WTC11 (cell line): ENCODE results near the gene C5orf58. TPM values are rescaled to one million over a fixed set of nuclear protein-coding genes. Genes with fewer than 3 reads are reported as not detected.

ENCODE experiments used
- ATAC-seq: fragments of 200-7000 bp; cut with Tn5 transposase; 2 replicates; pipeline ENCODE4 v1.10.0; 2021; ENCODE audit warnings: mild to moderate bottlenecking, moderate library complexity
- CTCF ChIA-PET: fragments of 300-600 bp; sonication (Branson Sonifier 250); formaldehyde crosslinking; loops from one replicate; lab custom pipeline; 2021; ENCODE audit warnings: antibody characterized with exemption; lab: Charles Lee
- POLR2A ChIA-PET: fragments of 350-600 bp; sonication (Branson Sonifier 250); formaldehyde crosslinking; loops from one replicate; lab custom pipeline; 2021; ENCODE audit warnings: antibody characterized with exemption; lab: Charles Lee
- DNase-seq: peaks from one replicate; pipeline ENCODE4 v3.0.0; 2021; ENCODE audit warnings: low spot score
- H3K27ac Mint-ChIP-seq: 2 replicates; pipeline ENCODE4 v1.8.0; 2021; ENCODE audit warnings: mixed read lengths
- H3K27me3 Mint-ChIP-seq: 2 replicates; pipeline ENCODE4 v1.8.0; 2021; ENCODE audit warnings: low read depth, mild to moderate bottlenecking, moderate library complexity, mixed read lengths
- H3K36me3 Mint-ChIP-seq: 2 replicates; pipeline ENCODE4 v1.8.0; 2021; ENCODE audit warnings: mixed read lengths
- H3K4me1 Mint-ChIP-seq: 2 replicates; pipeline ENCODE4 v1.8.0; 2022; ENCODE audit warnings: mixed read lengths
- H3K4me3 Mint-ChIP-seq: 2 replicates; pipeline ENCODE4 v1.8.0; 2021; ENCODE audit warnings: mild to moderate bottlenecking, moderate library complexity, mixed read lengths
- H3K9me3 Mint-ChIP-seq: 2 replicates; pipeline ENCODE4 v1.8.0; 2021; ENCODE audit warnings: mixed read lengths
- ARID4B ChIP-seq: sonication (generic); formaldehyde crosslinking; IDR thresholded peaks from 2 replicates; pipeline ENCODE4 v1.8.0; 2023; ENCODE audit warnings: missing genetic modification reagents, mild to moderate bottlenecking, borderline replicate concordance
- ATF1 ChIP-seq: sonication (generic); formaldehyde crosslinking; IDR thresholded peaks from 2 replicates; pipeline ENCODE4 v1.8.1; 2023; ENCODE audit warnings: mild to moderate bottlenecking, moderate library complexity, missing genetic modification reagents
- ATF2 ChIP-seq: sonication (generic); formaldehyde crosslinking; IDR thresholded peaks from 2 replicates; pipeline ENCODE4 v1.8.1; 2022; ENCODE audit warnings: low read depth, missing genetic modification reagents, borderline replicate concordance
- ATF3 ChIP-seq: sonication (generic); formaldehyde crosslinking; conservative IDR thresholded peaks from 2 replicates; pipeline ENCODE4 v1.8.1; 2022; ENCODE audit warnings: mild to moderate bottlenecking, missing genetic modification reagents
- ATF6 ChIP-seq: sonication (generic); formaldehyde crosslinking; IDR thresholded peaks from 2 replicates; pipeline ENCODE4 v1.8.1; 2023; ENCODE audit warnings: mild to moderate bottlenecking, missing genetic modification reagents
- CBFB ChIP-seq: sonication (generic); formaldehyde crosslinking; IDR thresholded peaks from 2 replicates; pipeline ENCODE4 v1.8.1; 2022; ENCODE audit warnings: mild to moderate bottlenecking, low read depth, missing genetic modification reagents
- CREB1 ChIP-seq: sonication (generic); formaldehyde crosslinking; IDR thresholded peaks from 2 replicates; pipeline ENCODE4 v1.8.0; 2023; ENCODE audit warnings: mild to moderate bottlenecking, missing genetic modification reagents
- CTCF ChIP-seq: fragments of 200-600 bp; IDR thresholded peaks from 2 replicates; pipeline ENCODE4 v1.8.0; 2022; ENCODE audit warnings: antibody characterized with exemption
- FOXJ3 ChIP-seq: sonication (generic); formaldehyde crosslinking; IDR thresholded peaks from 2 replicates; pipeline ENCODE4 v1.9.0; 2021; ENCODE audit warnings: missing genetic modification reagents, mild to moderate bottlenecking, borderline replicate concordance
- FOXK1 ChIP-seq: sonication (generic); formaldehyde crosslinking; IDR thresholded peaks from 2 replicates; pipeline ENCODE4 v1.8.0; 2022; ENCODE audit warnings: mild to moderate bottlenecking, moderate library complexity, missing genetic modification reagents
- FOXP1 ChIP-seq: sonication (generic); formaldehyde crosslinking; IDR thresholded peaks from 2 replicates; pipeline ENCODE4 v1.8.0; 2022; ENCODE audit warnings: missing genetic modification reagents, mild to moderate bottlenecking, moderate library complexity, borderline replicate concordance
- GRHL2 ChIP-seq: fragments of 250-450 bp; sonication (Bioruptor Pico); IDR thresholded peaks from 2 replicates; pipeline ENCODE4 v1.8.0; 2022; ENCODE audit warnings: mild to moderate bottlenecking, moderate library complexity; ENCODE audit not compliant: insufficient replicate concordance, severe bottlenecking
- NFYB ChIP-seq: sonication (generic); formaldehyde crosslinking; conservative IDR thresholded peaks from 2 replicates; pipeline ENCODE4 v1.8.0; 2022; ENCODE audit warnings: low read depth, missing genetic modification reagents
- SMAD4 ChIP-seq: sonication (generic); formaldehyde crosslinking; IDR thresholded peaks from 2 replicates; pipeline ENCODE4 v1.8.0; 2022; ENCODE audit warnings: mild to moderate bottlenecking, missing genetic modification reagents
- ZBTB21 ChIP-seq: sonication (generic); formaldehyde crosslinking; IDR thresholded peaks from 2 replicates; pipeline ENCODE4 v1.8.1; 2023; ENCODE audit warnings: mild to moderate bottlenecking, missing genetic modification reagents, borderline replicate concordance
- ZNF281 ChIP-seq: sonication (generic); formaldehyde crosslinking; IDR thresholded peaks from 2 replicates; pipeline ENCODE4 v1.8.0; 2023; ENCODE audit warnings: mild to moderate bottlenecking, missing genetic modification reagents
- ZNF416 ChIP-seq: fragments of 250-450 bp; sonication (Bioruptor Pico); IDR thresholded peaks from 2 replicates; pipeline ENCODE4 v1.9.0; 2021; ENCODE audit warnings: mild to moderate bottlenecking, inconsistent platforms
- total RNA-seq: library from RNA; stranded (reverse); gene quantifications from 3 replicates; pipeline ENCODE4 v1.2.3, GENCODE V29; 2021

The C5orf58 gene
- total RNA-seq, 1 experiment from 2014 or later: 2.0 TPM

- no peak overlapping the region for H3K4me3 Mint-ChIP-seq
- TF ChIP-seq ATF6 (CRISPR knock-in tag) (no peak), CBFB (CRISPR knock-in tag) (no peak)
- peaks cover 26% of the 10 kb centered on the region for H3K4me1 Mint-ChIP-seq
- ChIA-PET CTCF (no interaction called here), POLR2A (no interaction called here)
- peaks cover 41% of the 10 kb centered on the region for H3K36me3 Mint-ChIP-seq
- H3K27ac Mint-ChIP-seq: no peak overlapping the region
- peaks cover 24% of the 10 kb centered on the region for H3K27me3 Mint-ChIP-seq
- peaks cover 54% of the 10 kb centered on the region for H3K9me3 Mint-ChIP-seq
- ATAC-seq (no peak), DNase-seq (no peak)
These were observed 55.4 kb downstream of the C5orf58 start for GRCh38 chr5:170288151-170288550.

- Mint-ChIP-seq H3K9me3 (peaks cover 50% of the 10 kb centered on the region), H3K36me3 (peaks cover 37% of the 10 kb centered on the region), H3K27me3 (peaks cover 24% of the 10 kb centered on the region), H3K4me3 (no peak overlapping the region), H3K4me1 (peaks cover 30% of the 10 kb centered on the region), H3K27ac (no peak overlapping the region; the same call in 1 of the 2 replicates)
- ATAC-seq: no peak
- DNase-seq: no peak
- TF ChIP-seq CBFB (CRISPR knock-in tag) (no peak), ZNF416 (CRISPR knock-in tag) (no peak), ZBTB21 (CRISPR knock-in tag) (no peak), ZNF281 (CRISPR knock-in tag) (no peak), ATF3 (CRISPR knock-in tag) (no peak), NFYB (CRISPR knock-in tag) (no peak), FOXJ3 (CRISPR knock-in tag) (no peak), ARID4B (CRISPR knock-in tag) (no peak), ATF2 (CRISPR knock-in tag) (no peak), FOXP1 (CRISPR knock-in tag) (no peak), GRHL2 (CRISPR knock-in tag) (no peak), SMAD4 (no peak), FOXK1 (no peak), CREB1 (CRISPR knock-in tag) (no peak), CTCF (no peak), ATF1 (no peak)
- POLR2A ChIA-PET: no interaction called here
- CTCF ChIA-PET: no interaction called here
These were observed 55.8 kb downstream of the C5orf58 start for GRCh38 chr5:170288551-170288950.
